Measurements from ENCODE around the gene PIGR. TPM values are rescaled to one million over a fixed set of nuclear protein-coding genes. Genes with fewer than 3 reads are reported as not detected.

PIGR gene
- total and polyA plus RNA-seq, 2 of the 8 experiments (the other 6 are each of a cell fraction or from before 2014, with no cell fraction given): not detected

- FAIRE-seq (no peak), DNase-seq (ENCODE audit: low read depth in 1 of 2, low spot score in 2 of 2) (no peak)
- Histone ChIP-seq H2BK20ac (ENCODE audit: low read length) (no peak overlapping the region), H4K8ac (ENCODE audit: extremely low read depth, insufficient read depth, low read length) (no peak overlapping the region), H3K79me2 (ENCODE audit: control insufficient read depth in 1 of 2, insufficient read depth in 2 of 2, low read length in 2 of 2) (no peaks in the 10 kb centered on the region), H3K14ac (ENCODE audit: insufficient read length) (no peak overlapping the region), H4K5ac (ENCODE audit: insufficient read length, low read depth, low read length) (no peak overlapping the region), H3K27ac (ENCODE audit: low read depth, low read length) (no peak overlapping the region), H3K9me3 (ENCODE audit: insufficient read depth in 2 of 2, low read depth in 1 of 2, low read length in 1 of 2) (no peaks in the 10 kb centered on the region), H3K4me3 (ENCODE audit: extremely low read depth in 1 of 4, insufficient read depth in 2 of 4, low read depth in 3 of 4, low read length in 4 of 4) (no peak overlapping the region), H3K56ac (replicated peaks; ENCODE audit: insufficient read length, low read depth, low read length) (no peak overlapping the region), H4K91ac (replicated peaks; ENCODE audit: insufficient read length, low read length) (no peak overlapping the region), H2AK5ac (ENCODE audit: low read depth, low read length) (no peak overlapping the region), H4K20me1 (replicated peaks in 1 of 2; ENCODE audit: control insufficient read depth in 1 of 2, insufficient read depth in 2 of 2, low read length in 2 of 2) (no peaks in the 10 kb centered on the region), H3K18ac (ENCODE audit: extremely low read depth, low read length) (no peak overlapping the region), H3K4me2 (ENCODE audit: insufficient read depth in 1 of 2, low read depth in 2 of 2, low read length in 2 of 2) (no peak overlapping the region), H3K27me3 (replicated peaks in 1 of 4; ENCODE audit: control insufficient read depth in 3 of 4, extremely low read depth in 1 of 4, insufficient read depth in 3 of 4, low read length in 3 of 4) (no peaks in the 10 kb centered on the region), H3K23me2 (ENCODE audit: low read depth, low read length) (no peaks in the 10 kb centered on the region), H3K23ac (ENCODE audit: insufficient read length) (no peak overlapping the region), H2BK12ac (ENCODE audit: low read depth, low read length) (no peak overlapping the region), H3K79me1 (ENCODE audit: low read depth, low read length) (no peaks in the 10 kb centered on the region), H3K9ac (replicated peaks in 1 of 4; ENCODE audit: extremely low read depth in 1 of 4, low read depth in 3 of 4, low read length in 3 of 4) (no peak overlapping the region), H2AFZ (ENCODE audit: low read length) (no peak overlapping the region), H2BK5ac (ENCODE audit: low read depth, low read length) (no peak overlapping the region), H3K4me1 (replicated peaks in 1 of 4; ENCODE audit: control insufficient read depth in 3 of 4, insufficient read depth in 4 of 4, low read length in 3 of 4) (no peaks in the 10 kb centered on the region), H2BK15ac (ENCODE audit: low read length) (no peak overlapping the region), H3K36me3 (ENCODE audit: control insufficient read depth in 2 of 4, insufficient read depth in 4 of 4, low read length in 3 of 4) (no peaks in the 10 kb centered on the region), H3K4ac (replicated peaks; ENCODE audit: insufficient read length, low read depth, low read length) (no peak overlapping the region), H2BK120ac (replicated peaks; ENCODE audit: low read depth, low read length) (no peak overlapping the region)
- POLR2A ChIA-PET (ENCODE audit: partially characterized antibody): interaction anchor here (1.5 kb wide), 1 partner anchor 47 kb away, joined by 3 read pairs; no protein-coding TSS in a partner anchor
- CTCF ChIA-PET (ENCODE audit: partially characterized antibody): interaction anchor here (0.7 to 6.3 kb wide), 9 partner anchors 9 to 342 kb away, joined by 3 to 81 read pairs (median 4); no protein-coding TSS in a partner anchor
- WGBS, 2 experiments (ENCODE audit: extremely low coverage in 1 of 2, insufficient coverage in 1 of 2, insufficient read length in 1 of 2, insufficient replicate concordance in 2 of 2, low coverage in 1 of 2, low lambda C conversion rate in 2 of 2, missing lambda C conversion rate in 1 of 2): 86% methylated on average over 2 of the region's 2 CpGs; no CpG with 5 or more reads in 1 of the 2 experiments
- no peak for TF ChIP-seq SP2 (IDR thresholded peaks at IDR 0.05; ENCODE audit: low read length)
- TF ChIP-seq YY1 (IDR thresholded peaks at IDR 0.05; ENCODE audit: low read depth, low read length): no peak
- no peak for TF ChIP-seq SIX5 (IDR thresholded peaks at IDR 0.05; ENCODE audit: low read depth, low read length)
- TF ChIP-seq KDM5A (IDR thresholded peaks at IDR 0.05; ENCODE audit: low read length): no peak
Measured at GRCh38 chr1:206972728-206973127, 26.5 kb upstream of the PIGR start.
